ENCODE results near the gene PDIA4. TPM values are rescaled to one million over a fixed set of nuclear protein-coding genes. Genes with fewer than 3 reads are reported as not detected.

PDIA4 gene
- total RNA-seq, 1 experiment from 2014 or later, result 327 TPM

- no peak for DNase-seq (ENCODE audit: low spot score)
Measured at GRCh38 chr7:148967602-148968001, 60.7 kb downstream of the PDIA4 start.

- DNase-seq (ENCODE audit: low spot score), result no peak
Measured at GRCh38 chr7:148967032-148967372, 61.3 kb downstream of the PDIA4 start.

GRCh38 chr7:148964483-148965267 lies 63.6 kb downstream of the PDIA4 start:
- DNase-seq (ENCODE audit: low spot score), result no peak

GRCh38 chr7:148963583-148964482 lies 64.5 kb downstream of the PDIA4 start:
- peak; percentile 78 for DNase-seq (ENCODE audit: low spot score)

- DNase-seq (ENCODE audit: low spot score), result peak; percentile 92
Measured at GRCh38 chr7:148962823-148963582, 65.3 kb downstream of the PDIA4 start.

- no peak for DNase-seq (ENCODE audit: low spot score)
Measured at GRCh38 chr7:148962440-148962822, 65.9 kb downstream of the PDIA4 start.

GRCh38 chr7:148959726-148960125 lies 68.6 kb downstream of the PDIA4 start:
- no peak for DNase-seq (ENCODE audit: low spot score)

- no peak for DNase-seq (ENCODE audit: low spot score)
Measured at GRCh38 chr7:148958061-148958460, 70.2 kb downstream of the PDIA4 start.

- DNase-seq (ENCODE audit: low spot score), result no peak
Measured at GRCh38 chr7:148954766-148955165, 73.5 kb downstream of the PDIA4 start.

GRCh38 chr7:148953676-148954075 lies 74.6 kb downstream of the PDIA4 start:
- DNase-seq (ENCODE audit: low spot score), result no peak

Small RNA genes within 50 kb of the gene (small RNA-seq; reads per million reads assigned to genes)
- gene COX6B1P1, result not detected
- gene RNU6-650P, result not detected
- 261 reads per million, percentile 98 among the genes with 10 or more reads in this experiment for gene RNY1
- gene RNY3, result 40.4 reads per million, percentile 94 among the genes with 10 or more reads in this experiment
- 690 reads per million, percentile 99 among the genes with 10 or more reads in this experiment for gene RNY4

Other genes starting within 250 kb of the PDIA4 start
- gene EZH2, start 144.2 kb downstream of the PDIA4 start, total RNA-seq (2014; rRNA removed; shearing (Covaris generic)), result 33.9 and 36.1 TPM in 2 replicates
- gene ZNF786, start 62.2 kb upstream of the PDIA4 start, total RNA-seq (2014; rRNA removed; shearing (Covaris generic)), result 9.3 and 10.4 TPM in 2 replicates
- gene ZNF425, start 97.8 kb upstream of the PDIA4 start, total RNA-seq (2014; rRNA removed; shearing (Covaris generic)), result 0.39 and 1.2 TPM in 2 replicates
- 8.2 and 13.8 TPM in 2 replicates for gene ZNF398, start 118.9 kb upstream of the PDIA4 start, total RNA-seq (2014; rRNA removed; shearing (Covaris generic))
- gene ZNF282, start 167.0 kb upstream of the PDIA4 start, total RNA-seq (2014; rRNA removed; shearing (Covaris generic)), result 47.4 and 72.1 TPM in 2 replicates
- 11.9 and 20.9 TPM in 2 replicates for gene ZNF212, start 211.1 kb upstream of the PDIA4 start, total RNA-seq (2014; rRNA removed; shearing (Covaris generic))
- gene ZNF783, start 233.7 kb upstream of the PDIA4 start, total RNA-seq (2014; rRNA removed; shearing (Covaris generic)), result 20.6 and 22.9 TPM in 2 replicates